Tibial nerve (tissue), 4 donors: Measurements from ENCODE around the gene DNAJB12. TPM values are rescaled to one million over a fixed set of nuclear protein-coding genes. Genes with fewer than 3 reads are reported as not detected.
"Not testable (repeated sequence)": the region's sequence is repeated elsewhere in the genome, so short reads cannot be mapped to it uniquely, and the experiment has no call there.

ENCODE experiments used
- DNase-seq, 2 donors: peaks; one replicate each; pipeline ENCODE4 v3.0.0-alpha.2; 2019; ENCODE audit warnings: low spot score in 2 of 2
- H3K27ac ChIP-seq, 4 donors: fragments of 200-600 bp; sonication (generic) in 3 of 4; one replicate each; pipeline ENCODE4 v1.5.1; 2017 to 2019; ENCODE audit warnings: mild to moderate bottlenecking in 1 of 4
- H3K27me3 ChIP-seq, 2 donors: fragments of 200-600 bp; sonication (generic) in 1 of 2; one replicate each; pipeline versions ENCODE4 v1.5.1 to v1.6.0; 2017 to 2019
- H3K36me3 ChIP-seq, 3 donors: fragments of 200-600 bp; sonication (generic); one replicate each; pipeline ENCODE4 v1.5.1; 2018 to 2019
- H3K4me1 ChIP-seq, 4 donors: fragments of 200-600 bp; sonication (generic) in 3 of 4; one replicate each; pipeline ENCODE4 v1.5.1; 2017 to 2019
- H3K4me3 ChIP-seq, 4 donors: fragments of 200-600 bp; sonication (generic) in 3 of 4; one replicate each; pipeline ENCODE4 v1.5.1; 2017 to 2019; ENCODE audit warnings: mild to moderate bottlenecking in 1 of 4, moderate library complexity in 1 of 4
- H3K9me3 ChIP-seq, 4 donors: fragments of 200-600 bp; sonication (generic) in 3 of 4; one replicate each; pipeline ENCODE4 v1.5.1; 2017 to 2019
- CTCF ChIP-seq, 5 experiments: fragments of 200-600 bp in 3 of 5; fragments of 450-650 bp in 2 of 5; sonication (generic) in 3 of 5; IDR thresholded peaks; one replicate each; pipeline ENCODE4 v1.5.1; 2016 to 2019; ENCODE audit warnings: antibody characterized with exemption in 5 of 5, mild to moderate bottlenecking in 3 of 5, moderate library complexity in 2 of 5
- EP300 ChIP-seq, 2 donors: sonication (generic); formaldehyde crosslinking; IDR thresholded peaks; one replicate each; pipeline ENCODE4 v1.6.1; 2017; ENCODE audit warnings: antibody characterized with exemption in 2 of 2, mild to moderate bottlenecking in 1 of 2
- POLR2A ChIP-seq, 2 donors: fragments of 450-650 bp; IDR thresholded peaks; one replicate each; pipeline ENCODE4 v1.6.1; 2017; ENCODE audit warnings: antibody characterized with exemption in 2 of 2, mild to moderate bottlenecking in 2 of 2, moderate library complexity in 2 of 2
- WGBS, 2 donors: methylation state at CpG; one replicate each; pipeline ENCODE4 v1.1.5; 2018; 5-methylcytosine and 5-hydroxymethylcytosine counted together
- total RNA-seq, 4 donors: library from RNA; depleted of rRNA; stranded (reverse); fragments of >200 nt; gene quantifications; one replicate each; pipeline ENCODE4 v1.1.0, GENCODE V29; 2016

DNAJB12 gene
- total RNA-seq, 4 donors from 2014 or later, result 81.3 to 115 (median 98.9) TPM

- no peak overlapping the region for H3K4me3 ChIP-seq
- peaks cover 0 to 58% (median 19%) of the 10 kb centered on the region in 4 donors for H3K4me1 ChIP-seq
- peaks cover 0 to 50% (median 0%) of the 10 kb centered on the region in 3 donors for H3K36me3 ChIP-seq
- no peak overlapping the region for H3K27ac ChIP-seq
- no peak for TF ChIP-seq EP300 (IDR thresholded peaks at IDR 0.05)
- no peak for TF ChIP-seq POLR2A (IDR thresholded peaks at IDR 0.05)
- no peak for TF ChIP-seq CTCF (IDR thresholded peaks at IDR 0.05)
- H3K9me3 ChIP-seq, result no peaks in the 10 kb centered on the region
- WGBS, 2 donors, result 81 to 90% methylated on average over 2 of the region's 2 CpGs
- DNase-seq, result no peak
- no peaks in the 10 kb centered on the region for H3K27me3 ChIP-seq
These were observed 5.3 kb downstream of the DNAJB12 start for GRCh38 chr10:72349438-72349837.

DNA sequence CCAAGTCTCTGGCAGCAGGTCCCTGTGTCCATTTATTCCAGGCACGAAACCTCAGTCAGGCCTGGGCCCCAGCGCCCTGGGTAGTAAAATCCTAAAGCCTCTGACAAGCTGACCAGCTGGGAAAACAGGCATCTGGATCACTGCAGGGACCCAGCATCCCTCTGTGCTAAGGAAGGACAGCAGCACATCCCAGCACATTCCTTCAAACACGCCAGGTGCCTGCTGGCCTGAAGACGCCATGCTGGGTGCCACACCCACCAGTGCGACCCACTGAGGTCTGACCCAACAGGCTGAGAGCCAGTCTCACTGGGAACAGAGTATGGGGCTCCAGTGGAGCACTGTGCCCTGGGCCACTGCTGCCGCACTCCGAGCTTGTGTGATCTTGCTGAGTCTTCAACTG, 6.4 kb downstream of the DNAJB12 start:
- no peak overlapping the region for H3K4me3 ChIP-seq
- no peaks in the 10 kb centered on the region for H3K9me3 ChIP-seq
- H3K27ac ChIP-seq, result no peak overlapping the region
- H3K27me3 ChIP-seq, result no peaks in the 10 kb centered on the region
- peaks cover 0 to 62% (median 0%) of the 10 kb centered on the region in 3 donors for H3K36me3 ChIP-seq
- H3K4me1 ChIP-seq, result peaks cover 0 to 60% (median 16%) of the 10 kb centered on the region in 4 donors
- no peak for DNase-seq
- TF ChIP-seq CTCF (IDR thresholded peaks at IDR 0.05), result no peak
- TF ChIP-seq EP300 (IDR thresholded peaks at IDR 0.05), result no peak
- no peak for TF ChIP-seq POLR2A (IDR thresholded peaks at IDR 0.05)
- 84 to 93% methylated on average over 6 to 7 of the region's 7 CpGs for WGBS, 2 donors

DNA sequence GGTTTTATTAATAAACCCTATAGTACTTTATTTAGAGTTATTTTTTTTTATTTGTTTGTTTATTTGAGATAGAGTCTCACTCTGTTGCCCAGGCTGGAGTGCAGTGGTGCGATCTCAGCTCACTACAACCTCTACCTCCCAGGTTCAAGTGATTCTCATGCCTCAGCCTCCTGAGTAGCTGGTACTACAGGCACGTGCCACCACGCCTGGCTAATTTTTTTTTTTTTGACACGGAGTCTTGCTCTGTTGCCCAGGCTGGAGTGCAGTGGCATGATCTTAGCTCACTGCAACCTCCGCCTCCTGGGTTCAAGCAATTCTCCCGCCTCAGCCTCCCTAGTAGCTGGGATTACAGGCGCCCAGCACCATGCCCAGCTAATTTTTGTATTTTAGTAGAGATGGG, 8.6 kb downstream of the DNAJB12 start:
- not testable (repeated sequence) for H3K9me3 ChIP-seq, H3K27me3 ChIP-seq, H3K4me3 ChIP-seq, H3K27ac ChIP-seq, DNase-seq
- H3K36me3 ChIP-seq, result peaks cover 0 to 78% (median 0%) of the 10 kb centered on the region in 3 donors
- 95 to 97% methylated on average over 7 of the region's 7 CpGs for WGBS, 2 donors
- H3K4me1 ChIP-seq, result peaks cover 0 to 60% (median 10%) of the 10 kb centered on the region in 4 donors

DNA sequence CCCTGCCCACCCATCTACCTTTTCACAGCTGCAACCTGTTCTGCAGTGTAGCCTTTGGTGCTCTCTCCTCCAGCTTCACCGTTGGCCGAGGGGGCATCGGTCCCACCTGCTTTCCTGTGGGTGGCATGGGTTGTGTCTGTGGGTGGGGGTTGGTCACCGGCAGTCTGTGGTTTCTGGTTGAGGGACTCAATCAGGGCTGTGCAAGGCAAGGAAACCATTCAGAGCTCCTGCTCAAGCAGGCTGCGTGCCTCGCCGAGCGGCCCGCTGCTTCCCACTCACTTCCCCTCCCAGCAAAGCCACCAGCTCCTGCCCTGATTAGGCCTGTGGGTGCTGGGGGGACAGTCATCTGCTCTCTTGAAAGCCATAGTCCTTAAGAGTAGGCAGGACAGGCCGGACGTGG, 9.8 kb downstream of the DNAJB12 start:
- WGBS, 2 donors, result 66 to 69% methylated on average over 11 of the region's 11 CpGs
- peaks cover 0 to 79% (median 0%) of the 10 kb centered on the region in 3 donors for H3K36me3 ChIP-seq
- no peak for DNase-seq
- H3K4me3 ChIP-seq, result no peak overlapping the region
- TF ChIP-seq CTCF (IDR thresholded peaks at IDR 0.05) (no peak), POLR2A (IDR thresholded peaks at IDR 0.05) (no peak), EP300 (IDR thresholded peaks at IDR 0.05) (no peak)
- peak overlapping the region; percentile 2 to 86 (median 74) for H3K27ac ChIP-seq
- H3K27me3 ChIP-seq, result no peaks in the 10 kb centered on the region
- no peaks in the 10 kb centered on the region for H3K9me3 ChIP-seq
- H3K4me1 ChIP-seq, result peaks cover 0 to 66% (median 15%) of the 10 kb centered on the region in 4 donors

DNA sequence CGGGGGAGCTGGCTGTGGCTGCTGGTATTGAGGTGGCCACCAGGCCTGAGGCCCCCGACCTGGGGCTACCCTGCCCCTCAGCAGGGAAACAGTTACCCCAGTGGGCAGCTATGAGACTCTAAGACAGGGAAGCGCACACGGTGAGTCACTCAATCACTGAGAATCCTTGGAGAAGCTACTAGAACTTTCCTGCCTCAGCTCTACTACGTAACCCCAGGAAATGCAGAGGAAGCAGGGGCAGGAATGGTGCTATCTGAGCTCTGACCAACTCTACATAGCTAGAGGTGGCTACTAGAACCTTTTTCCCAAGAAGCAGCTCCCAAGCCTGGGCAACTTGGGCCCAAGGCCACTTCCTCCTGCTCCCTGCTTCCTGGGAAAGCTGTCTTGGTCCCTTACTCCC, 11.8 kb downstream of the DNAJB12 start:
- Histone ChIP-seq H3K36me3 (peaks cover 0 to 78% (median 0%) of the 10 kb centered on the region in 3 donors), H3K4me1 (peaks cover 0 to 58% (median 15%) of the 10 kb centered on the region in 4 donors), H3K4me3 (no peak overlapping the region), H3K27me3 (no peaks in the 10 kb centered on the region), H3K9me3 (no peaks in the 10 kb centered on the region), H3K27ac (peak overlapping the region in 3 of 4 donors; percentile 67 to 86 (median 82))
- DNase-seq, result no peak
- WGBS, 2 donors, result 81 to 93% methylated on average over 4 of the region's 5 CpGs
- TF ChIP-seq CTCF (IDR thresholded peaks at IDR 0.05) (no peak), EP300 (IDR thresholded peaks at IDR 0.05) (no peak), POLR2A (IDR thresholded peaks at IDR 0.05) (no peak)
